Glomerular visceral epithelial cell (primary cell): ENCODE data around the gene TRAF7.

ENCODE experiments used
- DNase-seq: peaks from one replicate; pipeline ENCODE4 v3.0.0-alpha.2; 2016; ENCODE audit errors: extremely low spot score

Gene TRAF7

GRCh38 chr16:2165861-2166260 lies 10.3 kb downstream of the TRAF7 start:
- no peak for DNase-seq

GRCh38 chr16:2166263-2167067 lies 10.9 kb downstream of the TRAF7 start:
- no peak for DNase-seq

GRCh38 chr16:2167068-2167638 lies 11.6 kb downstream of the TRAF7 start:
- no peak for DNase-seq

GRCh38 chr16:2170080-2170479 lies 14.5 kb downstream of the TRAF7 start:
- DNase-seq: no peak

- no peak for DNase-seq
These were observed 15.2 kb downstream of the TRAF7 start for GRCh38 chr16:2170587-2171435.

GRCh38 chr16:2171601-2172178 lies 16.1 kb downstream of the TRAF7 start:
- no peak for DNase-seq

GRCh38 chr16:2172688-2173335 lies 17.2 kb downstream of the TRAF7 start:
- DNase-seq: no peak

- DNase-seq: no peak
These were observed 17.8 kb downstream of the TRAF7 start for GRCh38 chr16:2173366-2173765.

- DNase-seq: no peak
These were observed 18.3 kb downstream of the TRAF7 start for GRCh38 chr16:2173916-2174315.

GRCh38 chr16:2174396-2175131 lies 19.0 kb downstream of the TRAF7 start:
- DNase-seq: no peak

- no peak for DNase-seq
These were observed 19.9 kb downstream of the TRAF7 start for GRCh38 chr16:2175454-2175853.

- DNase-seq: no peak
These were observed 20.5 kb downstream of the TRAF7 start for GRCh38 chr16:2176047-2176446.

GRCh38 chr16:2177101-2177500 lies 21.5 kb downstream of the TRAF7 start:
- DNase-seq: no peak

- DNase-seq: no peak
These were observed 22.0 kb downstream of the TRAF7 start for GRCh38 chr16:2177561-2177960.

GRCh38 chr16:2178321-2179106 lies 22.9 kb downstream of the TRAF7 start:
- DNase-seq: no peak

GRCh38 chr16:2179107-2179501 lies 23.5 kb downstream of the TRAF7 start:
- no peak for DNase-seq

GRCh38 chr16:2179576-2179975 lies 24.0 kb downstream of the TRAF7 start:
- DNase-seq: no peak

- DNase-seq: no peak
These were observed 24.9 kb downstream of the TRAF7 start for GRCh38 chr16:2180461-2180860.

GRCh38 chr16:2180962-2181923 lies 25.7 kb downstream of the TRAF7 start:
- DNase-seq: no peak
